SU-DHL-6 (cell line): ENCODE measurements around the gene TIMM17B.

Source experiments
- EZH2phosphoT487 ChIP-seq: fragments of 200-600 bp; sonication (generic), shearing (Covaris generic); conservative IDR thresholded peaks from 2 replicates; pipeline ENCODE4 v1.6.1; 2018; ENCODE audit warnings: mild to moderate bottlenecking, antibody characterized with exemption, low read length, moderate library complexity, mixed read lengths
- TF ChIP-seq, protein P1 (sequence below): fragments of 200-600 bp; sonication (generic); IDR thresholded peaks from one replicate; pipeline ENCODE4 v1.5.1; 2017; ENCODE audit warnings: antibody characterized with exemption, mild to moderate bottlenecking, low read length, moderate library complexity; ENCODE audit not compliant: insufficient read depth, poor library complexity, severe bottlenecking

DNA sequence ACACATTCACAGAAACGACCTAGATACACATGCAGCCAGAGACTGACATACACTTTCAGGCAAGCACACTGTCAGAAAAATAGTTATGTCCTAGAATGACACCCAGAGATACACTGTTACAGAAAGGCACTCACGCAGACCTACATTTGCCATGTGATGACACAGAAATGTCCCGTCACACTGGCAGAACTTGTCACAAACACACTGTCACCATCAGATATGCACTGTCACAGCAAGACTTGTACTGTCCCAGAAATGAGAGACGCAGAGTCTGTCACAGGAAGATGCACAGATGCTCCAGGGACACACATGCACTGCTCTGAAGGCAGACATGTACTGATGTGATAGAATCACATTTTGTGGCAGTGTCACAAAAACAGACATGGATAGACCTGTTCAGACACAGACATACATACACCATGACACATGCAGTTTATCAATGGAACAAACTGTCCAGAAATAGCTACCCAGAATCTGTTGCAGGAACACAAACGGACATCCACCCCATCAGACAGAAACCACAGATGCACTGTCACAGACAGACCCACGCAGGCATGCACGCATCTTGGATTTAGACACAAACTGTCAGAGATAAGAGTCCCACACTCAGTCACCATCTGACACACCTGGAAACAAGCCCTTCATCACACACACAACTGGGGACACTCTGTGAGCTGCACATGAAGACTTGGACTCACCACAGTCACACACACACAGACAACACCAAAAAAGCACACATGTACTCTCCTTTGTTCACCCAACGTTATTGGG lies 22.6 kb upstream of the TIMM17B start:
- TF ChIP-seq, protein P1, sequence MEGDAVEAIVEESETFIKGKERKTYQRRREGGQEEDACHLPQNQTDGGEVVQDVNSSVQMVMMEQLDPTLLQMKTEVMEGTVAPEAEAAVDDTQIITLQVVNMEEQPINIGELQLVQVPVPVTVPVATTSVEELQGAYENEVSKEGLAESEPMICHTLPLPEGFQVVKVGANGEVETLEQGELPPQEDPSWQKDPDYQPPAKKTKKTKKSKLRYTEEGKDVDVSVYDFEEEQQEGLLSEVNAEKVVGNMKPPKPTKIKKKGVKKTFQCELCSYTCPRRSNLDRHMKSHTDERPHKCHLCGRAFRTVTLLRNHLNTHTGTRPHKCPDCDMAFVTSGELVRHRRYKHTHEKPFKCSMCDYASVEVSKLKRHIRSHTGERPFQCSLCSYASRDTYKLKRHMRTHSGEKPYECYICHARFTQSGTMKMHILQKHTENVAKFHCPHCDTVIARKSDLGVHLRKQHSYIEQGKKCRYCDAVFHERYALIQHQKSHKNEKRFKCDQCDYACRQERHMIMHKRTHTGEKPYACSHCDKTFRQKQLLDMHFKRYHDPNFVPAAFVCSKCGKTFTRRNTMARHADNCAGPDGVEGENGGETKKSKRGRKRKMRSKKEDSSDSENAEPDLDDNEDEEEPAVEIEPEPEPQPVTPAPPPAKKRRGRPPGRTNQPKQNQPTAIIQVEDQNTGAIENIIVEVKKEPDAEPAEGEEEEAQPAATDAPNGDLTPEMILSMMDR = no peak
- TF ChIP-seq EZH2phosphoT487 = no peak
